ENCODE measurements around the gene BAHCC1. TPM values are rescaled to one million over a fixed set of nuclear protein-coding genes. Genes with fewer than 3 reads are reported as not detected.

BAHCC1 gene
- total RNA-seq, 2 experiments from 2014 or later = 0.40 to 0.65 TPM

- intact Hi-C loops (cut with micrococcal nuclease) = no loop called here
- no peaks in the 10 kb centered on the region for H3K27me3 Mint-ChIP-seq
- H3K4me1 Mint-ChIP-seq (ENCODE audit: low read depth) = peaks cover 11% of the 10 kb centered on the region
- no peaks in the 10 kb centered on the region for H3K9me3 Mint-ChIP-seq
- no peak for TF ChIP-seq CTCF (IDR thresholded peaks at IDR 0.05)
- no peaks in the 10 kb centered on the region for H3K36me3 Mint-ChIP-seq (ENCODE audit: low read depth)
- H3K4me3 Mint-ChIP-seq = no peak overlapping the region
- no peak for ATAC-seq
- DNase-seq = no peak
- ChIA-PET POLR2A (interaction anchor here (1.5 kb wide), 1 partner anchor 14 kb away, joined by 3 read pairs; no protein-coding TSS in a partner anchor), CTCF (interaction anchor here (1.0 kb wide), 1 partner anchor 32 kb away, joined by 3 read pairs; no protein-coding TSS in a partner anchor)
- no peak overlapping the region for H3K27ac Mint-ChIP-seq
These were observed 57.3 kb downstream of the BAHCC1 start for GRCh38 chr17:81452551-81452950.

- H3K4me3 Mint-ChIP-seq = no peak overlapping the region
- intact Hi-C loops (cut with micrococcal nuclease) = no loop called here
- POLR2A ChIA-PET = interaction anchor here (0.6 to 1.5 kb wide), 2 partner anchors 15 to 401 kb away, joined by 3 read pairs; no protein-coding TSS in a partner anchor
- ATAC-seq (no peak), DNase-seq (no peak)
- CTCF ChIA-PET = interaction anchor here (1.0 kb wide), 1 partner anchor 32 kb away, joined by 3 read pairs; no protein-coding TSS in a partner anchor
- TF ChIP-seq CTCF (IDR thresholded peaks at IDR 0.05) = no peak
- peaks cover 11% of the 10 kb centered on the region for H3K4me1 Mint-ChIP-seq (ENCODE audit: low read depth)
- H3K9me3 Mint-ChIP-seq = no peaks in the 10 kb centered on the region
- no peaks in the 10 kb centered on the region for H3K27me3 Mint-ChIP-seq
- H3K27ac Mint-ChIP-seq = no peak overlapping the region
- H3K36me3 Mint-ChIP-seq (ENCODE audit: low read depth) = no peaks in the 10 kb centered on the region
These were observed 57.8 kb downstream of the BAHCC1 start for GRCh38 chr17:81453076-81453475.

- intact Hi-C loops (cut with micrococcal nuclease) = no loop called here
- peaks cover 11% of the 10 kb centered on the region for H3K4me1 Mint-ChIP-seq (ENCODE audit: low read depth)
- H3K36me3 Mint-ChIP-seq (ENCODE audit: low read depth) = no peaks in the 10 kb centered on the region
- ATAC-seq (peak; percentile 88), DNase-seq (peak; percentile 78)
- H3K27ac Mint-ChIP-seq = peak overlapping the region; percentile 61
- no peaks in the 10 kb centered on the region for H3K27me3 Mint-ChIP-seq
- H3K9me3 Mint-ChIP-seq = no peaks in the 10 kb centered on the region
- POLR2A ChIA-PET = interaction anchor here (0.6 kb wide), 1 partner anchor 400 kb away, joined by 3 read pairs; no protein-coding TSS in a partner anchor
- no peak overlapping the region for H3K4me3 Mint-ChIP-seq
- TF ChIP-seq CTCF (IDR thresholded peaks at IDR 0.05) = no peak
- CTCF ChIA-PET = interaction anchor here (1.0 kb wide), 1 partner anchor 31 kb away, joined by 3 read pairs; no protein-coding TSS in a partner anchor
These were observed 58.5 kb downstream of the BAHCC1 start for GRCh38 chr17:81453712-81454111.

- ChIA-PET POLR2A (no interaction called here), CTCF (no interaction called here)
- DNase-seq (peak; percentile 18), ATAC-seq (no peak)
- Mint-ChIP-seq H3K4me1 (ENCODE audit: low read depth) (peaks cover 11% of the 10 kb centered on the region), H3K27me3 (no peaks in the 10 kb centered on the region), H3K27ac (no peak overlapping the region), H3K4me3 (no peak overlapping the region), H3K9me3 (no peaks in the 10 kb centered on the region), H3K36me3 (ENCODE audit: low read depth) (no peaks in the 10 kb centered on the region)
- intact Hi-C loops (cut with micrococcal nuclease) = no loop called here
- no peak for TF ChIP-seq CTCF (IDR thresholded peaks at IDR 0.05)
These were observed 59.2 kb downstream of the BAHCC1 start for GRCh38 chr17:81454473-81454872.

- Mint-ChIP-seq H3K36me3 (ENCODE audit: low read depth) (no peaks in the 10 kb centered on the region), H3K4me3 (no peak overlapping the region), H3K27ac (no peak overlapping the region), H3K27me3 (no peaks in the 10 kb centered on the region), H3K9me3 (no peaks in the 10 kb centered on the region), H3K4me1 (ENCODE audit: low read depth) (peaks cover 11% of the 10 kb centered on the region)
- CTCF ChIA-PET = interaction anchor here (1.0 kb wide), 1 partner anchor 165 kb away, joined by 3 read pairs; no protein-coding TSS in a partner anchor
- intact Hi-C loops (cut with micrococcal nuclease) = no loop called here
- ATAC-seq (no peak), DNase-seq (no peak)
- TF ChIP-seq CTCF (IDR thresholded peaks at IDR 0.05) = no peak
- POLR2A ChIA-PET = no interaction called here
These were observed 60.1 kb downstream of the BAHCC1 start for GRCh38 chr17:81455387-81455786.
